22Rv1 (cell line): Measurements from ENCODE around the gene HTT.

Experiments used
- CTCF ChIP-seq: fragments of 450-650 bp; IDR thresholded peaks from 2 replicates; pipeline ENCODE4 v1.5.1; 2017; ENCODE audit warnings: mild to moderate bottlenecking
- ZFX ChIP-seq: fragments of 450-650 bp; IDR thresholded peaks from 2 replicates; pipeline ENCODE4 v1.6.1; 2017; ENCODE audit warnings: antibody characterized with exemption, borderline replicate concordance

GRCh38 chr4:3111461-3111860 lies 37.0 kb downstream of the HTT start:
- no peak for TF ChIP-seq CTCF
- no peak for TF ChIP-seq ZFX
